ENCODE results near the gene RGCC. TPM values are rescaled to one million over a fixed set of nuclear protein-coding genes. Genes with fewer than 3 reads are reported as not detected.

RGCC gene
- total and polyA plus RNA-seq, 2 donors (not counting 3 experiments of a cell fraction or from before 2014, with no cell fraction given), result 112 to 138 TPM

GRCh38 chr13:41520016-41520659 lies 62.8 kb downstream of the RGCC start:
- intact Hi-C loops (cut with micrococcal nuclease) (no loop called here), dilution Hi-C loops (cut with MboI; ENCODE audit: extremely low pct_ligation_motif_present, low sequenced_read_pairs) (no loop called here)
- ChIA-PET POLR2A (no interaction called here), CTCF (interaction anchor here (1.7 kb wide), 1 partner anchor 13 kb away, joined by 4 read pairs; no protein-coding TSS in a partner anchor)
- DNase-seq (ENCODE audit: low read depth, low spot score) (no peak), FAIRE-seq (no peak)
- Histone ChIP-seq H2AFZ (ENCODE audit: low read depth, low read length) (no peak overlapping the region), H4K20me1 (replicated peaks; ENCODE audit: control insufficient read depth, extremely low read depth, insufficient read depth, low read length) (no peaks in the 10 kb centered on the region), H3K9me1 (replicated peaks; ENCODE audit: control insufficient read depth, extremely low read depth, insufficient read depth, low read length) (no peaks in the 10 kb centered on the region), H3K4me2 (ENCODE audit: insufficient read depth, low read length) (no peak overlapping the region), H3K27me3 (ENCODE audit: control insufficient read depth in 2 of 2, insufficient read depth in 2 of 2, low read length in 2 of 2) (peaks cover 2 to 5% of the 10 kb centered on the region in 2 experiments), H3K4me1 (ENCODE audit: control insufficient read depth, extremely low read depth, insufficient read depth, low read length) (no peaks in the 10 kb centered on the region), H3K9ac (replicated peaks; ENCODE audit: extremely low read depth, insufficient read depth, low read length) (no peak overlapping the region), H3K36me3 (ENCODE audit: control insufficient read depth in 2 of 2, extremely low read depth in 1 of 2, insufficient read depth in 2 of 2, low read length in 2 of 2) (no peaks in the 10 kb centered on the region), H3K79me2 (ENCODE audit: control insufficient read depth, insufficient read depth, low read length) (no peaks in the 10 kb centered on the region), H3K9me3 (replicated peaks; ENCODE audit: control insufficient read depth, insufficient read depth, low read length) (no peaks in the 10 kb centered on the region), H3K27ac (ENCODE audit: insufficient read depth, low read depth, low read length) (no peak overlapping the region), H3K4me3 (replicated peaks in 1 of 3; ENCODE audit: insufficient read depth in 1 of 3, low read depth in 1 of 3, low read length in 3 of 3) (no peak overlapping the region)
- no TSS peak for BruUV-seq (replicated peaks)
- no peak for TF ChIP-seq MAX (IDR thresholded peaks at IDR 0.05; ENCODE audit: insufficient read depth, insufficient read length)
- TF ChIP-seq GATA2 (IDR thresholded peaks at IDR 0.05; ENCODE audit: insufficient read depth, insufficient read length, low read depth, low read length), result no peak
- TF ChIP-seq POLR2A (IDR thresholded peaks at IDR 0.05; ENCODE audit: low read depth, low read length), result no peak
- no peak for TF ChIP-seq MYC (IDR thresholded peaks at IDR 0.05; ENCODE audit: low read depth, low read length)
- no peak for TF ChIP-seq EZH2 (IDR thresholded peaks at IDR 0.05; ENCODE audit: borderline replicate concordance, low read depth, low read length, severe bottlenecking)

Other genes with a start within 250 kb of the RGCC start
- 13.3 and 16.3 TPM in 2 replicates for gene MTRF1, start 194.0 kb upstream of the RGCC start, total RNA-seq
- gene MTRF1, start 194.0 kb upstream of the RGCC start, polyA plus RNA-seq, result 6.5 and 8.0 TPM in 2 replicates
- 24.1 and 26.1 TPM in 2 replicates for gene NAA16, start 146.3 kb upstream of the RGCC start, total RNA-seq
- 5.7 and 8.6 TPM in 2 replicates for gene NAA16, start 146.3 kb upstream of the RGCC start, polyA plus RNA-seq